Epidermal melanocyte (primary cell): Measurements from ENCODE around the gene P4HB.

ENCODE experiments used
- DNase-seq: peaks from one replicate; pipeline ENCODE4 v3.0.0; 2011; ENCODE audit warnings: low spot score; ENCODE audit not compliant: insufficient read length

P4HB gene

DNA sequence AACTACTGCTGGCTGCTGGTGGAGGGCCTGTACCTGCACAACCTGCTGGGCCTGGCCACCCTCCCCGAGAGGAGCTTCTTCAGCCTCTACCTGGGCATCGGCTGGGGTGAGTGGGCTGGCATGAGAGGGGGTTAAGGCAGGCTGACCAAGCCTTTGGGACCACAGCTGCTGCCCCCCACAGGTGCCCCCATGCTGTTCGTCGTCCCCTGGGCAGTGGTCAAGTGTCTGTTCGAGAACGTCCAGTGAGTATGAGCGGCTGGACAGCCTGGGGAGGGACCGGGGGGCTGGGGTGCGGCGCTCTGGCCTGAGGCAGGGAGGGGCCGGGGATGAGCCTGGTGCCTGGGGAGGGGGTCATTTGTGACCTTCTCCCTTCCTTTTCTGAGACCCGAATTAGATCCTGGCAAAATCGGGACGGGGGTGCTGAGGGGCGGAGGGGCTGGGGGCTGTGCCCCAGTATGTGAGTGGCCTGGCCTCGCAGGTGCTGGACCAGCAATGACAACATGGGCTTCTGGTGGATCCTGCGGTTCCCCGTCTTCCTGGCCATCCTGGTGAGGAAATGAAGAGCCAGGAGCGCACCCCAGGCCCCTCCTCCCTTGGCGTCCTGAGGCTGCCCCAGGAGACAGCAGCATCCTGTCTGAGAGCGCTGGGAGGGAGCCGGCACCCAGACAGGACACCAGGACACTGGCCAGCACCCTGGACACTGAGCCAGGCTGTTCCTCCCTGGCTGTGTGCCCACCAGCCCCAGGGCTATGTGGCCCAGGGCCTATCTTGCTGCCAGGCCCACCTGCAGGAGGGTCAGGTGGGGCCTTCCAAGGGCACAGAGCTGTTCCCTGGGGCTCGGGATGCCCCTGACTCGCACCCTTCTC is 48.4 kb downstream of the P4HB start:
- no peak for DNase-seq

DNA sequence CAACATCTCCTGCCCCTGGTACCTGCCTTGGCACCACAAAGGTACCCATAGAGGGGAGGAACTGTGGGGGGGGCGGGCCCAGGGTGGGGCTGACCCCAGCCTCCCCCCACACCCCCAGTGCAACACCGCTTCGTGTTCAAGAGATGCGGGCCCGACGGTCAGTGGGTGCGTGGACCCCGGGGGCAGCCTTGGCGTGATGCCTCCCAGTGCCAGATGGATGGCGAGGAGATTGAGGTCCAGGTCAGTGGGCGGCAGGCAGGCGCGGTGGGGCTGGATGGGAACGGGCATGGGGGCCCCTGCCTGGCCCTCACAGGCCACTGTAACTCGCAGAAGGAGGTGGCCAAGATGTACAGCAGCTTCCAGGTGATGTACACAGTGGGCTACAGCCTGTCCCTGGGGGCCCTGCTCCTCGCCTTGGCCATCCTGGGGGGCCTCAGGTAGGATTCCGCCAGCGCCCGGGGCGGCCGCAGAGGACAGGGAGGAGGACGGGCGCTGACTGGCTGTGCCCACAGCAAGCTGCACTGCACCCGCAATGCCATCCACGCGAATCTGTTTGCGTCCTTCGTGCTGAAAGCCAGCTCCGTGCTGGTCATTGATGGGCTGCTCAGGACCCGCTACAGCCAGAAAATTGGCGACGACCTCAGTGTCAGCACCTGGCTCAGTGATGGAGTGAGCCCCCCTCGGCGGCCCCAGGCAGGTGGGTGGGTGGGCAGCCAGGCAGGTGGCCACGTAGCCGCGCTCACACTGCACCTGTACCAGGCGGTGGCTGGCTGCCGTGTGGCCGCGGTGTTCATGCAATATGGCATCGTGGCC is 49.2 kb downstream of the P4HB start:
- DNase-seq, result no peak

DNA sequence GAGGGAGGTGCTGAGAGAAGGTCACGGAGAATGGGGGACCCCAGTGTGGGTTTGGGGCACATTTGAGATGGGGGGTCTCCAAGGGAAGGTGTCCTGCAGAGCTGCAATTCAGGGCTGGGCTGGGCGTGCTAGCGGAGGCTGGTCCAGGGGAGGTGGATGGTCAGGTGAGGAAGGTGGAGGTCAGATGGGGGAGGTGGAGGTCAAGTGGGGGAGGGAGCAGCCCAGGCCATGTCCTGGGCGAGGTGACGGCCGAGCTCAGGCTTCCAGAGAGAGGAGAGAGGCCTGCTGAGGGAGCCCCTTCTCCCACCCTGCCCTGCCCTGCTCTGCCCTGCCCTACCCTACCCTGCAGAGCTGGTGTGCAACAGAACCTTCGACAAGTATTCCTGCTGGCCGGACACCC is 49.9 kb downstream of the P4HB start:
- DNase-seq, result no peak

GRCh38 chr17:81809556-81809998 is 50.8 kb downstream of the P4HB start:
- no peak for DNase-seq

DNA sequence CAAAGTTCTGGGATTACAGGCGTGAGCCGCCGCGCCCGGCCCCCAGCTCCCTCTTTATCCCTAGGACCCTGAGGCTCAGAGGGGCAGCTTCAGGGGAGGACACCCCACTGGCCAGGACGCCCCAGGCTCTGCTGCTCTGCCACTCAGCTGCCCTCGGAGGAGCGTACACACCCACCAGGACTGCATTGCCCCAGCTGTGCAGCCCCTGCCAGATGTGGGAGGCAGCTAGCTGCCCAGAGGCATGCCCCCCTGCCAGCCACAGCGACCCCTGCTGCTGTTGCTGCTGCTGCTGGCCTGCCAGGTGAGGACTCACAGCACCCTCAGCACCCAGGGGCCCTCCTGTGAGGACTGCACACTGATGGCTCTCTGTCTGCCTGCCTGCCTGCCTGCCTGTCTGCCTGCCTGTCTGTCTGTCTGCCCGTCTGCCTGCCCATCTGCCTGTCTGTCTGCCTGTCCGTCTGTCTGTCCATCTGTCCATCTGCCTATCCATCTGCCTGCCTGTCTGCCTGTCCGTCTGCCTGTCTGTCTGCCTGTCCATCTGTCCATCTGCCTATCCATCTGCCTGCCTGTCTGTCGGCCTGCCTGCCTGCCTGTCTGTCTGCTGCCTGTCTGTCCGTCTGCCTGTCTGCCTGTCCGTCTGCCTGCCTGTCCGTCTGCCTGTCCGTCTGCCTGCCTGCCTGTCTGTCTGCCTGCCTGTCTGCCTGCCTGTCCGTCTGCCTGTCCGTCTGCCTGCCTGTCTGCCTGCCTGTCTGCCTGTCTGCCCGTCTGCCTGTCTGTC is 51.4 kb downstream of the P4HB start:
- DNase-seq, result no peak

DNA sequence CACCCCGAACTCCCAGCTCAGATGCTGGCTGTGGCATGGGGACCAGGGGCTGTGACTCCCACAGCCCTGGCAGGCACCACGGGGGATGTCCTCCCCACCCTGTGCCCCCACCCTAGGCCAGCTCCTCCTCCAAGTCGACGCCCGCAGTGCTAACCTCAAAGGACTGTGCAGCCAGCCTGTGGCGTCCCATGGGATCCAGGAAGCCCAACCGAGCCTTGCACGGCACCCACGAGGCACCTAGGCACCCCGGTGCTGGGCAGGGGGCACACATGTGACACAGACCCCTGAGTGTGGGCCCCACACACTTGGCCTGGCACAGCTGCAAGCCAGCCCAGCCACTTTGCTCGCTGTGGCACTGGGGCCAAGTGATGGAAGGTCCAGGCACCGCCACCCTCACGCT is 52.5 kb downstream of the P4HB start:
- no peak for DNase-seq

DNA sequence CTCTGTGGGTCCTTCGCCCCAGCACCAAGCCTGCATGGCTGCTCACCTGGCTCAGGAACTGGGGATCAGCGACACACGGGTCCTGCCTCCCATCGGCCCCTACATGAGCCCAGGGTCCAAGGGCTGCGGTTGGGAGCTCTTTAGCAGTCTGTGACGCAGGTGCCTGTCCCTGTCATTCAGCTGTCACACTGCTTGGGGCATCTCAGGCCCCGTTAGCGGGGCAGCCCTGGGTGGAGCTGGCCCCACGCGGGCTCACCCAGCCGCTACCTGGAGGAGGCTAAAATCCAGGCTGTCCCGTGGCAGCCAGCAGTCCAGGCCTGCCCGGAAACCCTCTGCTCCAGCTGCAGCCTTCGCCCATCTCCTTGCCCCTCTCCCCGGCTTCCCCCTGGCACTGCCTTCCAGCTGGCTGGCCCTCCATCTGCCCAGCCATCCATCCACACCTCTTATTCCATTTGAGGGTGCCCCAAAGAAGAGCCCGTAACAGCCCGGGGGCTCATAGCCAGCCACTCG is 53.1 kb downstream of the P4HB start:
- DNase-seq, result no peak

DNA sequence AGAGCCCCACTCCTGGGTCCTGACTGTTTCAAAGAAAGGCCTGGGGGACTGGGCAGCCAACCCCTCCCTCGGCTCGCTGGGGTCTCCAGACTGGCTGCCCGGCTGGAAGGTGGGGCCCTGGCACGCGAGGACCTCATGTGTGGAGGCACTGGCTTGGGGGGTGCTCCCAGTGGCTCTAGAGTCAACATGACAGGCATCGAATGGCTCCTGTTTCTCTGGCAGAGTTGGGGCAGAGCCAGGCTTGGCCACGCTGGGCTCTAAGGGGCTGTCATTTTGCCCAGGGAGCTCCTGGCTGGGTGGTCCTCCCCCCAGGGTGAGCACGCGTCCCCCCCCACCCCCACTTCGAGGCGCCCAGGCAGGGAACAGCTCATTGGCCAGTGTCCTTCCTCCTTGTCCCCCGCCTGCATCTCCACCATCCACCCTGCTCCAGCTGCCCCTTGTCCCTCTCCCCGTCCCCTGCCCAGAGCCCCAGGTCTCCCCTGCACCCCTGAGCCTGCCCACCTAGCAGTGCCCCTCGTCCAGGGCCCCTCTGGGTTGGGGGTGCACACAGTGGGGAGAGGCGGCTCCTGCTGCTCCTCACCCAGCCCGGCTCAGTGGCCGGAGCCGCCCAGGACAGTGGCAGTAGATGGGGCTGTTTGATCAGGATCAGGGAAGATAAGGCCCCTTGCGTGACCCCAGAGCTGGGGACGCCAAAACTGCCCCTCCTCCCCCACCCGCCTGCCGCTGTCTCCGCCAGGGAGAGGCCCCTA is 53.7 kb downstream of the P4HB start:
- DNase-seq, result no peak

DNA sequence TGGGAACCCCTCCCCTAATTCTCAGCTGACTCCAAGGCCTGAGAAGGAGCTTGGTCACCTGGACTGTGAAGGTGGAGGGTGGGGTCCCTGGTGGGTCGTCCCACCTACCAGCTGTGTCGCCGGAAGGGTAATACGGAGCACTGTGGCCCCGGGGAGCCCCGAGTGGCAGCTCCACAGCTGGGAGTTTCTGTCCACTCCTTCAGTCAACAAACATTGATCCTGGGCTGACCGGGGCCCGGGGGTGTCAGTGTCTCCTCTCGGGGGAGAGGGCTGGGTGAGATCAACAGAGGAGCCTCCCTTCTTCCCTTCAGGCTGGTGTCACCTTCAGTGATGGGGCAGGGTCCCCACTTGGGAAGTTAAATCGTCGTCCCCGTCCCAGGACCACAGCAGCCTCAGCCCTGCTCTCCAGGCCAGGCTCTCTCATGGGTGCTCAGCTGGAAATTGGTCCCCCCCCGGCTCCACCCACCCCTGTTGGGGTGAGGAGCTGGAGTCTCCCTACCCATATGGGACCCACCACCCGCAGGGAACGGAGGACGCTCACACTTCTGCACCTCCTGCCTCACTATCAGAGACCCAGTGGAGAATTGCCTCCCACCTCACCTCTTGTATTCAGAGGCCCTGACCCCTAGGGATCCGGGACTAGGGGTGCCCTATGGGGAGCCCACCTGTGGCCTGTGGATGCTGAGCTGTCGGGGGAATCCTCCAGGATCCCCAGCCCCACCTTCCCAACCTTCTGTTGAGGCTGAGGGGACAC is 54.5 kb downstream of the P4HB start:
- DNase-seq, result no peak

DNA sequence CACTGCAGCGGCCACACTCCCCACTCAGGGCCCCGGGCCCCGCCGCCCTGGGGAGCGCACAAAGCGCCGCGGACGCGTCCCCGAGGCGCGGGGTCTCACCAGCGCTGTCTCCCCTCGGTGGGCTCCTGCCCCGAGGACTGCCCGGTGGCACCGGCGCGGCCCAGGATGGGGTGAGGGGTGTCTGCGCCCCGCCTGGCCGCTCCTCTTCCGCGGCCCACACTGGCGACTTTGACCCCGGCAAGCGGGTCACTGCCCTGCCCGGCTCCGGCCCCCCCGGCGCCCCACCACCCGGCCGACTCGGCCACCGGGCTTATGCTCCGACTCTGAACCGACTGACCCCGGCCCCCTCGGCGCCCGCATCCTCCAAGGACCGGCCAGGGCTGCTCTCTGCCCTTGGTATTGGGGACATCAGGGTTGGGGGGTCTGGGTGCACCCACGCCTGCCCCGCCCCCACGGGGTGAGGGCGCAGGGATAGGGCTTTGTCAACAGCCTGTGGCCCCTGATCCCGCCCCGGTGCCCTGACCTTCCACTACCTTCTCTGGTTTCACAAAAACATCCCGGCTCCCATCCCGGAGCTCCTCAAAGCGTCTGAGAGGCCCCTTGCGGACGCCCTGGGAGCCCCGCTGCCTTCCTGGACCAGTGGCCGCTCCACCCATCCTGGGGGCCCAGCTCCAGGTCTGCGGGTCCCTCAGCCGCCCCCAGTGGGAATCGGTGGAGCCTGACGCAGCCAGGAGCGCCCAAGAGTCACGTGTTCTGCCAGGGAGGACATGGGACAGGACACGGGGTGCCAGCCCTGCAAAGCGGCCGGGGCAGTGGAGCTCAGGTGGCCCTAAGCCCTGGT is 55.6 kb downstream of the P4HB start:
- DNase-seq, result no peak

DNA sequence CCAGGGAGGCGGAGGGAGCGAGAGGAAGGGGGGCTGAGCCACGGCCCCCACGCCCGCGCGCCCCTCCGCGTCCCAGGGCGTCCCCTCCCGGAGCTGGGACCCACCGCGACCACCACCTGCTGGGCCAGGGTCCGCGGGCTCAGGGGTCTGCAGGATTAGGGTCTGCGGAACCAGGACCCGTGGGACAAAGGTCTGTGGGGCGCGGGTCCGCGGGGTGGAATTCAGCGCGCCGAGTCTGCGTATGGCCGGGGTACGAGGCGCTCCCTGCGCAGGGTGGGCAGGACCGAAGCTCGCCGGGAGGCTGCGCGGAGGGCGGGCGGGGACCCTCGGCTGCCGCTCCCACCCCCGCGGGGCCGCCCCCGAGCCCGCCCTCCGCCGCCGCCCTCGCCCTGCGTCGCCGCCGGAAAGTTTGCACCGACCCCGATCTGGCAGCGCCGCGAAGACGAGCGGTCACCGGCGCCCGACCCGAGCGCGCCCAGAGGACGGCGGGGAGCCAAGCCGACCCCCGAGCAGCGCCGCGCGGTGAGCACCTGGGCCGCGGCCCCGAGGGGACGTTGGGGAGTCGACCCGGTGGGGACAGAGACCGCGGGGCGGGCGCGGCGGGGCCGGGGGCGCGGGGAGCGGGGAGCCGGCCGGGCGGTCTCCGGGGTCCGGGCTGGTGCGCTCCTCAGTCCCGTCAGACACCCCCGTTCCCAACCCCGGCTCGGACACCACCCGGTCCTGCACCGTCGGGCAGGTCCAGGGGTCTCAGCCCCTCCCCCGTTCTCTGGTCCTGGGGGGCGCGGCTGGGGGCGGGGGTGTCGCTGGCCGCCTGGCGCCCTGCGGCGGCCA is 56.4 kb downstream of the P4HB start, which contains the start of gene GCGR:
Gene GCGR, plus strand, starts transcription at position 423 of the 831 bp plus-strand sequence. CDS start 4,869 bp downstream, outside the sequence.
- DNase-seq, result no peak

- DNase-seq, result no peak
These were observed 57.3 kb downstream of the P4HB start for GRCh38 chr17:81802856-81803643.

DNA sequence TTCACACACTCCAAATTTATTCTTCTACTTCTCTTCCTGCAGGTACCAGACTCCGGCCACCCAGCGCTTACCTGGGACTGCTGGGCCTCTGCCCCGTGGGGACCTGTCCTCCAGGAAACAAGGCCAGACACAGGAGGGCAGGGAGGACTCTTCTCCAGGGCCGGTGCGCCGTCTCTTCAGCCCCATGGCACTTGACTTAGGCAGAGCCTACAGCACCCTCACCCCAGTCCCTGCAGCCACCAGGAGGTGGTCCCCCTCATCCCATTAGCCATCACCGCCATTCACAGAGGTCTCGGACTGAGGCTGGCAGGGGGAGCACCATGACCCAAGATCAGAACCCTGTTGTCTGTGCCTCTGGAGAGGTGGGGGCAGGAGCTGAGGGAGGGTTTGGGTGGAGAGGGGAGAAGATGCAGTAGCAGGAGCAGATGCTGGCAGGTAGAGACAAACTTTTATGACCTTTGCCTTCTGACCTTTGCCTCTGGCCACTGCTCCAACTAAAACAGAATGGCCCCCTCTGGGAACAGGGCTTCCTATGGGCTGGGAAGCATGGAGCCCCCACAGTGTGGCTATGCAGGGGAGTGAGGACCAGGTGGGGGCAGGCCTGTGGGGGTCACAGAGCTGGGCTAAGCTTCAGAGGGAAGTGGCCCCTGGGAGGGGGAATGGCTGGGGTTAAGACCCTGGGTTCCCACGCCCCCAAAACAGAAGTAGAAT is 58.1 kb downstream of the P4HB start:
- DNase-seq, result no peak

- DNase-seq, result no peak
These were observed 59.0 kb downstream of the P4HB start for GRCh38 chr17:81801327-81801726.

DNA sequence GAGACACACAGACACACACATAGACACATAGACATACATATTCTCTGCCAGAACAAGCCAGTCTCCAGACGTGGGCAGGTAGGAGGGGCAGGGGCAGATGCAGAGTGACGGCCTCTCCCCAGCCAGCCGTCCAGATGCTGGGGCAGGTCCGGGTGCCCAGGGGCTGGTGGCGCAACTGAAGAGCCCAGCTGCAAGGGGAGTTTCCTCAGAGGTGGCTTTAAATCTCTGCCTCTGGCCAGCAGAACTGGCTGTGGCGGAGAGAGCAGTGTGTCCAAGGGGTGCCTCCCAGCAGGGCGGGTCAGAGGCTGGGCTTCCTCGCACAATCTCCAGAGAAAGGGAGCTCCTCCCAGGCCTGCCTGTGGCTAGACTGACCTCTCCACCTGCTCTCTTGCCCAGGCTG is 65.8 kb downstream of the P4HB start:
- no peak for DNase-seq

DNA sequence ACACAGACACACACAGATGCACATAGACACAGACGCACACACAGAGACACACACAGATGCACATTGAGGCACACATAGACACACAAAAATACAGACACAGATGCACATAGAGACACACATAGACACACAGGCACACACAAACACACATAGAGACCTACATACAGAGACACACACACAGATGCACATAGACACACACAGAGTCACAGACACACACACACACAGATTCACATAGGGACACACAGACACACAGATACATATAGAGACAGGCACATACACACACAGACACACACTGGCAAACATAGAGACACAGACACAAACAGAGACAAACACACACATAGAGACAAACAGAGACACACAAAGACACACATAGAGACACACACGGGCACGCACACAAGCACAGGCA is 66.3 kb downstream of the P4HB start:
- no peak for DNase-seq
